SIG-M5 treated with dmso at 0.1 percent for 504 hours (cell line): ENCODE measurements around the gene ANGEL1.

Source experiments
- DNase-seq: peaks from one replicate; lab custom pipeline; 2025; ENCODE audit not compliant: unreplicated experiment; lab: John Stamatoyannopoulos, UW

ANGEL1 gene

GRCh38 chr14:76765461-76765931, 47.2 kb downstream of the ANGEL1 start:
- DNase-seq: no peak

- DNase-seq: no peak
These were observed 49.3 kb downstream of the ANGEL1 start for GRCh38 chr14:76763096-76764041.

- DNase-seq: no peak
These were observed 50.1 kb downstream of the ANGEL1 start for GRCh38 chr14:76762411-76763095.

- no peak for DNase-seq
These were observed 50.7 kb downstream of the ANGEL1 start for GRCh38 chr14:76761960-76762410.

GRCh38 chr14:76761136-76761959, 51.3 kb downstream of the ANGEL1 start, which contains the start of gene VASH1:
Gene VASH1, plus strand, starts transcription at chr14:76761468. Its CDS starts 1,354 bp downstream, at chr14:76762822.
- peak; percentile 49 for DNase-seq

- no peak for DNase-seq
These were observed 52.1 kb downstream of the ANGEL1 start for GRCh38 chr14:76760331-76761135.

- DNase-seq: no peak
These were observed 53.1 kb downstream of the ANGEL1 start for GRCh38 chr14:76759589-76759988.

GRCh38 chr14:76756371-76756750, 56.3 kb downstream of the ANGEL1 start:
- DNase-seq: no peak

- no peak for DNase-seq
These were observed 56.9 kb downstream of the ANGEL1 start for GRCh38 chr14:76755610-76756370.

- no peak for DNase-seq
These were observed 58.1 kb downstream of the ANGEL1 start for GRCh38 chr14:76754586-76754985.

GRCh38 chr14:76753541-76754198, 59.0 kb downstream of the ANGEL1 start:
- no peak for DNase-seq

GRCh38 chr14:76752744-76753143, 59.9 kb downstream of the ANGEL1 start:
- no peak for DNase-seq

- DNase-seq: peak; percentile 55
These were observed 69.7 kb downstream of the ANGEL1 start for GRCh38 chr14:76742966-76743365.

GRCh38 chr14:76742185-76742584, 70.5 kb downstream of the ANGEL1 start:
- DNase-seq: no peak

- no peak for DNase-seq
These were observed 71.6 kb downstream of the ANGEL1 start for GRCh38 chr14:76741074-76741473.
